CD14-positive monocyte (primary cell): ENCODE measurements around the gene YWHAB. TPM values are rescaled to one million over a fixed set of nuclear protein-coding genes. Genes with fewer than 3 reads are reported as not detected.
"Not testable (repeated sequence)": the region's sequence is repeated elsewhere in the genome, so short reads cannot be mapped to it uniquely, and the experiment has no call there.

Experiments used
- DNase-seq, 3 donors: peaks; one replicate each; pipeline ENCODE4 v3.0.0-alpha.2; 2011 to 2022
- H2AFZ ChIP-seq: 2 replicates; pipeline ENCODE4 v1.6.0; 2012; ENCODE audit warnings: mild to moderate bottlenecking, low read depth, low read length, inconsistent platforms; ENCODE audit not compliant: insufficient read depth, poor library complexity, severe bottlenecking
- H3K27ac ChIP-seq, 2 donors: 1 replicate in 1 of 2; 2 replicates in 1 of 2; pipeline ENCODE4 v1.5.1; 2012 to 2013; ENCODE audit warnings: low read length in 2 of 2, control low read depth in 1 of 2, inconsistent platforms in 1 of 2, low read depth in 1 of 2, mild to moderate bottlenecking in 1 of 2
- H3K27me3 ChIP-seq, 2 donors: one replicate each; pipeline versions ENCODE4 v1.6.0 to v1.6.1; 2011 to 2013; ENCODE audit warnings: low read length in 2 of 2; ENCODE audit not compliant: control insufficient read depth in 2 of 2, insufficient read depth in 2 of 2
- H3K36me3 ChIP-seq, 2 donors: replicated peaks in 1 of 2; 1 replicate in 1 of 2; 2 replicates in 1 of 2; pipeline versions ENCODE4 v1.5.1 to v1.6.1; 2012 to 2013; ENCODE audit warnings: low read length in 2 of 2, control low read depth in 1 of 2, inconsistent platforms in 1 of 2, mild to moderate bottlenecking in 1 of 2; ENCODE audit not compliant: insufficient read depth in 2 of 2, control insufficient read depth in 1 of 2
- H3K4me1 ChIP-seq, 2 donors: 1 replicate in 1 of 2; 2 replicates in 1 of 2; pipeline versions ENCODE4 v1.5.1 to v1.6.1; 2012 to 2013; ENCODE audit warnings: low read length in 2 of 2, control low read depth in 1 of 2, inconsistent platforms in 1 of 2, mild to moderate bottlenecking in 1 of 2, moderate library complexity in 1 of 2; ENCODE audit not compliant: insufficient read depth in 2 of 2, control insufficient read depth in 1 of 2
- H3K4me2 ChIP-seq: replicated peaks from 2 replicates; pipeline ENCODE3; 2012; ENCODE audit warnings: low read length, moderate library complexity, mild to moderate bottlenecking; ENCODE audit not compliant: poor library complexity, severe bottlenecking; ENCODE audit errors: extremely low read depth
- H3K4me3 ChIP-seq, 3 experiments: fragments of 200-600 bp in 1 of 3; sonication (generic) in 1 of 3; replicated peaks in 1 of 3; 1 replicate in 2 of 3; 2 replicates in 1 of 3; pipeline ENCODE4 v1.5.1; 2011 to 2013; ENCODE audit warnings: low read length in 3 of 3, mild to moderate bottlenecking in 3 of 3, control low read depth in 2 of 3, low read depth in 2 of 3, inconsistent platforms in 1 of 3, moderate library complexity in 1 of 3
- H3K79me2 ChIP-seq: 2 replicates; pipeline ENCODE4 v1.6.0; 2012; ENCODE audit warnings: mild to moderate bottlenecking, control low read depth, inconsistent platforms, low read length, moderate library complexity; ENCODE audit not compliant: insufficient read depth
- H3K9ac ChIP-seq: 2 replicates; pipeline ENCODE4 v1.6.0; 2017; ENCODE audit warnings: low read length, mild to moderate bottlenecking; ENCODE audit not compliant: insufficient read depth, poor library complexity, severe bottlenecking
- H3K9me3 ChIP-seq, 2 donors: replicated peaks in 1 of 2; 1 replicate in 1 of 2; 2 replicates in 1 of 2; pipeline versions ENCODE4 v1.5.1 to v1.6.1; 2012 to 2013; ENCODE audit warnings: low read length in 2 of 2, control low read depth in 1 of 2; ENCODE audit not compliant: control insufficient read depth in 1 of 2, insufficient read depth in 1 of 2
- H4K20me1 ChIP-seq: 2 replicates; pipeline ENCODE4 v1.6.0; 2012; ENCODE audit warnings: mild to moderate bottlenecking, low read length, control low read depth, moderate library complexity; ENCODE audit not compliant: insufficient read depth
- H3K27ac Mint-ChIP-seq, 7 donors: one replicate each; pipeline ENCODE4 v1.8.0; 2020; ENCODE audit warnings: mild to moderate bottlenecking in 7 of 7, mixed read lengths in 7 of 7, moderate library complexity in 6 of 7, inconsistent platforms in 2 of 7
- H3K27me3 Mint-ChIP-seq, 3 donors: one replicate each; pipeline ENCODE4 v1.8.0; 2021 to 2022; ENCODE audit warnings: low read depth in 3 of 3, mild to moderate bottlenecking in 3 of 3, mixed read lengths in 3 of 3, moderate library complexity in 3 of 3, inconsistent platforms in 1 of 3
- H3K36me3 Mint-ChIP-seq, 2 donors: one replicate each; pipeline ENCODE4 v1.8.0; 2020; ENCODE audit warnings: mixed read lengths in 2 of 2, inconsistent platforms in 1 of 2, mild to moderate bottlenecking in 1 of 2
- H3K4me1 Mint-ChIP-seq: one replicate; pipeline ENCODE4 v1.8.0; 2020; ENCODE audit warnings: mild to moderate bottlenecking, mixed read lengths
- H3K4me3 Mint-ChIP-seq, 2 donors: one replicate each; pipeline ENCODE4 v1.8.0; 2020; ENCODE audit warnings: mild to moderate bottlenecking in 2 of 2, mixed read lengths in 2 of 2, moderate library complexity in 1 of 2
- H3K9me3 Mint-ChIP-seq, 7 donors: one replicate each; pipeline ENCODE4 v1.8.0; 2020 to 2022; ENCODE audit warnings: mixed read lengths in 7 of 7, mild to moderate bottlenecking in 6 of 7, moderate library complexity in 6 of 7, inconsistent platforms in 2 of 7
- WGBS: methylation state at CpG from one replicate; pipeline ENCODE4 v1.1.5; 2013; ENCODE audit warnings: missing lambda C conversion rate; ENCODE audit not compliant: insufficient coverage; 5-methylcytosine and 5-hydroxymethylcytosine counted together
- intact Hi-C, 2 donors: fragments of 100-400 bp; cut with micrococcal nuclease; formaldehyde crosslinking; loops; one replicate each; pipeline versions ENCODE4 v1.15.0 to v1.15.1; 2023
- polyA plus RNA-seq, 3 donors: library from polyadenylated mRNA; depleted of rRNA in 1 of 3; unstranded in 2 of 3; stranded (reverse) in 1 of 3; fragments of 300-500 nt in 2 of 3; fragments of >200 nt in 1 of 3; fragmentation: Illumina TruSeq in 2 of 3; gene quantifications; 1 replicate in 2 of 3; 2 replicates in 1 of 3; pipeline ENCODE4 v1.2.3, GENCODE V29; 2012 to 2021
- TF ChIP-seq, protein P1 (sequence below): fragments of 200-600 bp; IDR thresholded peaks from one replicate; pipeline ENCODE4 v1.8.0; 2022; ENCODE audit warnings: antibody characterized with exemption, mild to moderate bottlenecking

Gene YWHAB
- polyA plus RNA-seq, 3 donors = 126 to 654 (median 504) TPM

- intact Hi-C loops = loop anchor here in 1 of 2 donors (10.0 kb wide), 2 partner anchors 480 to 650 kb away; partner anchors contain the start of gene OSER1
- not testable (repeated sequence) for H3K79me2 ChIP-seq, H3K9me3 Mint-ChIP-seq, H4K20me1 ChIP-seq, H3K36me3 ChIP-seq, H3K9me3 ChIP-seq, H3K9ac ChIP-seq, H3K4me3 ChIP-seq, H3K36me3 Mint-ChIP-seq, H3K27ac Mint-ChIP-seq, DNase-seq, H3K4me3 Mint-ChIP-seq, H3K27ac ChIP-seq, H3K4me2 ChIP-seq, H3K27me3 ChIP-seq, H2AFZ ChIP-seq
- peaks cover 6 to 12% of the 10 kb centered on the region in 2 donors for H3K4me1 ChIP-seq
- 100% methylated on average over 1 of the region's 3 CpGs for WGBS
- peaks cover 16% of the 10 kb centered on the region for H3K4me1 Mint-ChIP-seq
- peaks cover 3 to 16% (median 3%) of the 10 kb centered on the region in 3 donors for H3K27me3 Mint-ChIP-seq
These were observed 21.0 kb upstream of the YWHAB start for GRCh38 chr20:44864493-44864892.

GRCh38 chr20:44866703-44867335, 18.7 kb upstream of the YWHAB start:
- Histone ChIP-seq H3K9me3 (no peaks in the 10 kb centered on the region), H3K4me3 (peak overlapping the region in 1 of 3 experiments; percentile 42), H3K79me2 (no peaks in the 10 kb centered on the region), H3K27me3 (no peaks in the 10 kb centered on the region), H3K4me1 (peaks cover 6 to 12% of the 10 kb centered on the region in 2 donors), H3K36me3 (no peaks in the 10 kb centered on the region), H3K27ac (no peak overlapping the region), H3K4me2 (peak overlapping the region; percentile 42), H2AFZ (no peak overlapping the region), H3K9ac (no peak overlapping the region), H4K20me1 (no peaks in the 10 kb centered on the region)
- TF ChIP-seq, protein P1, sequence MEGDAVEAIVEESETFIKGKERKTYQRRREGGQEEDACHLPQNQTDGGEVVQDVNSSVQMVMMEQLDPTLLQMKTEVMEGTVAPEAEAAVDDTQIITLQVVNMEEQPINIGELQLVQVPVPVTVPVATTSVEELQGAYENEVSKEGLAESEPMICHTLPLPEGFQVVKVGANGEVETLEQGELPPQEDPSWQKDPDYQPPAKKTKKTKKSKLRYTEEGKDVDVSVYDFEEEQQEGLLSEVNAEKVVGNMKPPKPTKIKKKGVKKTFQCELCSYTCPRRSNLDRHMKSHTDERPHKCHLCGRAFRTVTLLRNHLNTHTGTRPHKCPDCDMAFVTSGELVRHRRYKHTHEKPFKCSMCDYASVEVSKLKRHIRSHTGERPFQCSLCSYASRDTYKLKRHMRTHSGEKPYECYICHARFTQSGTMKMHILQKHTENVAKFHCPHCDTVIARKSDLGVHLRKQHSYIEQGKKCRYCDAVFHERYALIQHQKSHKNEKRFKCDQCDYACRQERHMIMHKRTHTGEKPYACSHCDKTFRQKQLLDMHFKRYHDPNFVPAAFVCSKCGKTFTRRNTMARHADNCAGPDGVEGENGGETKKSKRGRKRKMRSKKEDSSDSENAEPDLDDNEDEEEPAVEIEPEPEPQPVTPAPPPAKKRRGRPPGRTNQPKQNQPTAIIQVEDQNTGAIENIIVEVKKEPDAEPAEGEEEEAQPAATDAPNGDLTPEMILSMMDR = no peak
- intact Hi-C loops = loop anchor here (2.0 to 10.0 kb wide), 5 partner anchors 120 to 652 kb away; partner anchors contain the start of genes KCNK15 (in 2 of the 2) and OSER1 (in 1 of the 2)
- peak in 2 of 3 donors; percentile 38 to 79 for DNase-seq
- Mint-ChIP-seq H3K4me1 (peaks cover 16% of the 10 kb centered on the region), H3K9me3 (no peaks in the 10 kb centered on the region), H3K36me3 (no peaks in the 10 kb centered on the region), H3K27me3 (peaks cover 0 to 16% (median 7%) of the 10 kb centered on the region in 3 donors), H3K27ac (peak overlapping the region in 1 of 7 donors; percentile 53), H3K4me3 (peak overlapping the region in 1 of 2 donors; percentile 57)
- 27% methylated on average over 8 of the region's 8 CpGs for WGBS
